Measurements from ENCODE around the gene SLC7A10. TPM values are rescaled to one million over a fixed set of nuclear protein-coding genes. Genes with fewer than 3 reads are reported as not detected.

The SLC7A10 gene
- total RNA-seq, 1 donor from 2014 or later: 1.4 TPM

DNA sequence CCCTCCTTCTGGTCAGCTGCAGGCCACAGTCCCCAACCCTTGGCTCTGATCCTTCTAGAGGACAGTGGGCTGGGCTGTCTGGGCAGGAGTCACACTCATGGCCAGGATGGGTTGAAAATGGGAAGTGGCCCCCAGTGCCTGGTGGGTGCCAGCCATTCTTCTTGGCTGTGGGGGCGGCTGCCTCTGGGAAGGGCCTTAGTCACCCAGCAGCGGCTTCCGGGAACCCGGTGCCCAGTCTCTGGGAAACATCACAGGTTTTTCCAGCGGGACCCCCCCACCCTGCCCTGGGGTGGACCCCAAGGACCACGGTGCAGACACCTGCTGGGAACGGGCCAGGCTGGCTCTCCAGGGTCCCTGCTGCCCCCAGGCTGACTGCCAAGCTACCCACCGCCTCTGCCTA lies 27.3 kb upstream of the SLC7A10 start:
- Mint-ChIP-seq H3K36me3 (ENCODE audit: low read depth) (no peaks in the 10 kb centered on the region), H3K9me3 (no peaks in the 10 kb centered on the region)

DNA sequence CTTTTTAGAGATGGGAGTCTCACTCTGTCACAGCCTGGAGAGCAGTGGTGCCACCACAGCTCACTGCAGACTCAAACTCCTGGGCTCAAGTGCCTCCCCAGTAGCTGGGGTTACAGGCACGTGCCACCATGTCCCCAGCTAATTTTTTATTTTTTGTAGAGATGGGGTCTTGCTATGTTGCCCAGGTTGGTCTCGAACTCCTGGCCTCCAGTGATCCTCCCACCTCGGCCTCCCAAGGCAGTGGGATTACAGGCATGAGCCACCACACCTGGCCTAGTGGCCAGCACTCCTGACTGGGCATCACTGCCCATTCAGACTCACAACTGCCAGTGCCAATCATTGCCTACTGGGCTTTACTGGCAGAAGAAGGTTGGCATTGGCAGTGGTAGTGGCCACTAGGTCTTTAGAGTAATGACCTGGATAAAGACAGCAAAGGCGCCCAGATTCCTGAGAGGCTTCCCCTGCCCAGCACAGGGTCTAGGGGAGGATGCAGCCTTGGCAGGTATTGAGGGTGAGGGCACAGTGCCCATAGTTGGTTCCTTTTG lies 26.8 kb upstream of the SLC7A10 start:
- H3K9me3 Mint-ChIP-seq: no peaks in the 10 kb centered on the region
- no peaks in the 10 kb centered on the region for H3K4me1 Mint-ChIP-seq
- H3K36me3 Mint-ChIP-seq (ENCODE audit: low read depth): no peaks in the 10 kb centered on the region
- no peaks in the 10 kb centered on the region for H3K27me3 Mint-ChIP-seq (ENCODE audit: low read depth)
- H3K4me3 Mint-ChIP-seq: no peak overlapping the region
- DNase-seq (ENCODE audit: low read depth, low spot score): no peak
- TF ChIP-seq, protein P1, sequence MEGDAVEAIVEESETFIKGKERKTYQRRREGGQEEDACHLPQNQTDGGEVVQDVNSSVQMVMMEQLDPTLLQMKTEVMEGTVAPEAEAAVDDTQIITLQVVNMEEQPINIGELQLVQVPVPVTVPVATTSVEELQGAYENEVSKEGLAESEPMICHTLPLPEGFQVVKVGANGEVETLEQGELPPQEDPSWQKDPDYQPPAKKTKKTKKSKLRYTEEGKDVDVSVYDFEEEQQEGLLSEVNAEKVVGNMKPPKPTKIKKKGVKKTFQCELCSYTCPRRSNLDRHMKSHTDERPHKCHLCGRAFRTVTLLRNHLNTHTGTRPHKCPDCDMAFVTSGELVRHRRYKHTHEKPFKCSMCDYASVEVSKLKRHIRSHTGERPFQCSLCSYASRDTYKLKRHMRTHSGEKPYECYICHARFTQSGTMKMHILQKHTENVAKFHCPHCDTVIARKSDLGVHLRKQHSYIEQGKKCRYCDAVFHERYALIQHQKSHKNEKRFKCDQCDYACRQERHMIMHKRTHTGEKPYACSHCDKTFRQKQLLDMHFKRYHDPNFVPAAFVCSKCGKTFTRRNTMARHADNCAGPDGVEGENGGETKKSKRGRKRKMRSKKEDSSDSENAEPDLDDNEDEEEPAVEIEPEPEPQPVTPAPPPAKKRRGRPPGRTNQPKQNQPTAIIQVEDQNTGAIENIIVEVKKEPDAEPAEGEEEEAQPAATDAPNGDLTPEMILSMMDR (conservative IDR thresholded peaks at IDR 0.05): no peak
- no peak overlapping the region for H3K27ac Mint-ChIP-seq (ENCODE audit: unreplicated experiment)

More for the DNA sequence above, 27.3 kb upstream of the SLC7A10 start:
- Mint-ChIP-seq H3K27me3 (ENCODE audit: low read depth) (no peaks in the 10 kb centered on the region), H3K4me1 (no peaks in the 10 kb centered on the region), H3K4me3 (no peak overlapping the region), H3K27ac (ENCODE audit: unreplicated experiment) (no peak overlapping the region)
- TF ChIP-seq, protein P1 (conservative IDR thresholded peaks at IDR 0.05): no peak
- DNase-seq (ENCODE audit: low read depth, low spot score): no peak

DNA sequence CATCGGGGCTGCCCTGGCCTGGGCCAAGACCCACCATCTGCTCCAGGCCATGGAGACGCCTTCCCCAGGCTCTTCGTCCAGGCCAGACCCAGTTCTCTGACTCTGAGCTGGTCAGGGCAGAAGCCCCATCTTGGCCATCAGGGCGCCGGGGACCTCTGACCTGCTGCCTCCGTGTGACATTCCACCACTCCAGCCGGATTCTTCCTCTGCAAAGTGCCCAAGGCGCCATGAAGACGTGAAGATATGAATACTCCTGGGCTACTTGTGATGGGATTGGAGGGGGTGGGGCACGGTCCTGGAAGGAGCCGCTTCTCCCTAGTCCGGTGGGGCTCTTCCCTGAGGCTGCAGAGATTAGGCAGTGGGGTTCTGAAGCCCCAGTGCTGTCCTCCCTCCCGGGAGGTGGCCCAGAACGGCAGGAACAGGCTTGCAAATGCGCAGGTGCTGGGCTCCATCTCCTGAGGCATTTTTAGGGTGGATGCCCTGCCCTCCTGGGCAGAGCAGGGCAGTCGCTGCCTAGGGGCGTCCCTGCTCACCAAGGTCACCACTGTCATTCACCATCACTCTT lies 26.0 kb upstream of the SLC7A10 start:
- Mint-ChIP-seq H3K27ac (ENCODE audit: unreplicated experiment) (no peak overlapping the region), H3K9me3 (no peaks in the 10 kb centered on the region), H3K36me3 (ENCODE audit: low read depth) (no peaks in the 10 kb centered on the region), H3K4me1 (no peaks in the 10 kb centered on the region), H3K4me3 (no peak overlapping the region), H3K27me3 (ENCODE audit: low read depth) (no peaks in the 10 kb centered on the region)
- no peak for DNase-seq (ENCODE audit: low read depth, low spot score)
- TF ChIP-seq, protein P1 (conservative IDR thresholded peaks at IDR 0.05): no peak

DNA sequence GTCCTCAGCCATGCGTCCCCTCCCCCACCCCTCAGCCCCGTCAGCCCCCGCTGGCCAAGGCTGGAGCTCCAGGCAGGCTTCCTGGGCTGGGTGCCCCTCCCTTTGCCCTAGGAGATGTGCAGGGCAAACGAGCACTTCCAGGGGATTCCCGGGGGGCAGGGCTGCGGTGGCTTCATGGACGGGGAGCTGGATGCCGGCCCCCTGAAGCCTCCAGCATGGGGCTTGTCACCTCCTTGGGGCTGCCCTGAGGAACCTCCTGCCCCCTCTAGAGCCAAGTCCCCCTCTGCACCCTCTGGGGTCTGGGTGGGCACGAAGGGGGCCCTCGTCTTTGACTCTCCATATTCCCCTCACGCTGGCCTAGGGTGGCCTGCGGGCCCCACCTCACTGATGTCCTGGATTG lies 25.4 kb upstream of the SLC7A10 start:
- TF ChIP-seq, protein P1 (conservative IDR thresholded peaks at IDR 0.05): no peak
- H3K9me3 Mint-ChIP-seq: no peaks in the 10 kb centered on the region
- no peaks in the 10 kb centered on the region for H3K4me1 Mint-ChIP-seq
- H3K27me3 Mint-ChIP-seq (ENCODE audit: low read depth): no peaks in the 10 kb centered on the region
- no peaks in the 10 kb centered on the region for H3K36me3 Mint-ChIP-seq (ENCODE audit: low read depth)
- H3K27ac Mint-ChIP-seq (ENCODE audit: unreplicated experiment): no peak overlapping the region
- H3K4me3 Mint-ChIP-seq: no peak overlapping the region
- no peak for DNase-seq (ENCODE audit: low read depth, low spot score)

DNA sequence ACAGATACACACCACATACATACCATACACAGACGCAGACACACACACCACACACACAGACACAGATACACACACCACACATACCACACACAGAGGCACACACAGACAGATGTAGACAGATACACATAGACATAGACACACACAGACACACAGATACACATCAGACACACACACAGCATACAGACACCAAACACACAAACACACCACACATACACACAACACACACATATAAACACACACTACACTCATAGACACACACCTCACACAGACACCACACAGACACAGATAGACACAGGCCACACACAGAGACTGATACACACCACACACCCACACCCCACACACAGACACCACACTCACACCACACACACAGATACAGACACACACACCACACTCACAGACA lies 24.9 kb upstream of the SLC7A10 start:
- Mint-ChIP-seq H3K4me1 (no peaks in the 10 kb centered on the region), H3K36me3 (ENCODE audit: low read depth) (no peaks in the 10 kb centered on the region), H3K27me3 (ENCODE audit: low read depth) (no peaks in the 10 kb centered on the region), H3K4me3 (no peak overlapping the region), H3K9me3 (no peaks in the 10 kb centered on the region), H3K27ac (ENCODE audit: unreplicated experiment) (no peak overlapping the region)
- no peak for DNase-seq (ENCODE audit: low read depth, low spot score)
- TF ChIP-seq, protein P1 (conservative IDR thresholded peaks at IDR 0.05): no peak

Measured in neural crest cell (in vitro differentiated cells).